ENCODE measurements around the gene TRABD2A. TPM values are rescaled to one million over a fixed set of nuclear protein-coding genes. Genes with fewer than 3 reads are reported as not detected.

Gene TRABD2A
- total and polyA plus RNA-seq, 9 of the 15 experiments (the other 6 are each of a cell fraction or from before 2014, with no cell fraction given): 0.07 to 0.45 (median 0.25) TPM

DNA sequence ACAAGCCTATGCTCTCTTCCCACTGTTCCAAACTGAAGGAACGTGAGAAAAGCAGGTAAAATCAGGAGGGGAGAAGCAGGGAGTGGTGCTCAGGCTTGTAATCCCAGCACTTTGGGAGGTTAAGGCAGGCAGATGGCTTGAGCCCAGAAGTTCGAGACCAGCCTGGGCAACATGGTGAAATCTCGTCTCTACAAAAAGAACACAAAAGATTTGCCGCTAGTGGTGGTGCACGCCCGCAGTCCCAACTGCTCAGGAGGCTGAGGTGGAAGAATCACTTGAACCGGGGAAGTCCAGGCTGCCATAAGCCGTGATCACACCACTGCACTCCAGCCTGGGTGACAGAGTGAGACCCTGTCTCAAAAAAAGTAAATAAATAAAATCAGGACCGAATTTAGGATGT, 23.3 kb upstream of the TRABD2A start:
- H3K79me2 ChIP-seq (ENCODE audit: control insufficient read depth, insufficient read depth, low read length): peaks cover 16% of the 10 kb centered on the region
- ChIA-PET CTCF (ENCODE audit: low intra/inter-chr PET ratio) (no interaction called here), POLR2A (interaction anchor here (1.4 to 5.6 kb wide), 3 partner anchors 10 to 15 kb away, joined by 3 to 78 read pairs (median 10); no protein-coding TSS in a partner anchor)
- peak overlapping the region; percentile 93 for H2AFZ ChIP-seq (ENCODE audit: low read depth, low read length)
- no peaks in the 10 kb centered on the region for H3K9me3 ChIP-seq (replicated peaks; ENCODE audit: control insufficient read depth, insufficient read depth, low read depth, low read length)
- H3K36me3 ChIP-seq (ENCODE audit: control insufficient read depth, insufficient read depth, low read length): peaks cover 6% of the 10 kb centered on the region; the same call in 1 of the 3 replicates
- H3K9ac ChIP-seq (ENCODE audit: insufficient read depth in 1 of 2, low read depth in 2 of 2, low read length in 2 of 2): peak overlapping the region; percentile 14 to 85; a peak in 2 of 4 replicates
- ATAC-seq (no peak), FAIRE-seq (no peak), DNase-seq (ENCODE audit: extremely low read depth in 1 of 4, low spot score in 3 of 4) (no peak)
- H3K9me1 ChIP-seq (ENCODE audit: control insufficient read depth, insufficient read depth, low read length): no peaks in the 10 kb centered on the region
- H3K4me3 ChIP-seq: 0 out of 2 replicates have a peak overlapping the region, but pooled peaks have one; percentile 96
- H3K27ac ChIP-seq (ENCODE audit: extremely low read depth, low read depth, low read length): peak overlapping the region; percentile 91; the same call in 1 of the 3 replicates
- peaks cover 19 to 23% of the 10 kb centered on the region in 2 experiments for H3K4me1 ChIP-seq (replicated peaks in 1 of 2; ENCODE audit: control insufficient read depth in 2 of 2, insufficient read depth in 2 of 2, low read length in 2 of 2)
- in situ Hi-C loops (cut with MboI) (no loop called here), intact Hi-C loops (cut with micrococcal nuclease) (no loop called here)
- peak overlapping the region; percentile 84; the same call in 1 of the 2 replicates for H3K4me2 ChIP-seq (ENCODE audit: insufficient read depth, low read length)
- no TSS peak for BruUV-seq (replicated peaks)
- no peaks in the 10 kb centered on the region for H3K27me3 ChIP-seq (ENCODE audit: control insufficient read depth in 2 of 2, insufficient read depth in 2 of 2, low read length in 2 of 2)
- no peaks in the 10 kb centered on the region for H4K20me1 ChIP-seq (replicated peaks; ENCODE audit: control insufficient read depth, insufficient read depth, low read length)
- WGBS (ENCODE audit: insufficient coverage, low coverage, missing lambda C conversion rate): 72% methylated on average over 7 of the region's 9 CpGs
- TF ChIP-seq C11orf30 (IDR thresholded peaks at IDR 0.05; ENCODE audit: low read depth) (no peak), ARHGAP35 (IDR thresholded peaks at IDR 0.05; ENCODE audit: partially characterized antibody) (no peak), ZNF384 (IDR thresholded peaks at IDR 0.05; ENCODE audit: low read depth, low read length) (no peak), HNRNPK (IDR thresholded peaks at IDR 0.05; ENCODE audit: low read depth, low read length, poor library complexity, severe bottlenecking) (no peak), EP300 (IDR thresholded peaks at IDR 0.05; ENCODE audit: low read length) (no peak), HNRNPUL1 (IDR thresholded peaks at IDR 0.05; ENCODE audit: low read length) (no peak), MYNN (IDR thresholded peaks at IDR 0.05) (no peak), MYNN (CRISPR knock-in tag; IDR thresholded peaks at IDR 0.05) (no peak), KAT2B (IDR thresholded peaks at IDR 0.05; ENCODE audit: low read depth, low read length) (no peak), TBL1XR1 (IDR thresholded peaks at IDR 0.05; ENCODE audit: low read length in 2 of 2) (no peak), HMG20A (CRISPR knock-in tag; conservative IDR thresholded peaks at IDR 0.05) (no peak), ZNF780A (CRISPR knock-in tag; IDR thresholded peaks at IDR 0.05) (no peak), NBN (IDR thresholded peaks at IDR 0.05; ENCODE audit: low read depth) (no peak), ZNF408 (CRISPR knock-in tag; IDR thresholded peaks at IDR 0.05; ENCODE audit: low read depth) (no peak), CCNT2 (IDR thresholded peaks at IDR 0.05; ENCODE audit: borderline replicate concordance, extremely low read depth, insufficient read length, low read depth, low read length) (no peak)
- TF ChIP-seq, protein P1, sequence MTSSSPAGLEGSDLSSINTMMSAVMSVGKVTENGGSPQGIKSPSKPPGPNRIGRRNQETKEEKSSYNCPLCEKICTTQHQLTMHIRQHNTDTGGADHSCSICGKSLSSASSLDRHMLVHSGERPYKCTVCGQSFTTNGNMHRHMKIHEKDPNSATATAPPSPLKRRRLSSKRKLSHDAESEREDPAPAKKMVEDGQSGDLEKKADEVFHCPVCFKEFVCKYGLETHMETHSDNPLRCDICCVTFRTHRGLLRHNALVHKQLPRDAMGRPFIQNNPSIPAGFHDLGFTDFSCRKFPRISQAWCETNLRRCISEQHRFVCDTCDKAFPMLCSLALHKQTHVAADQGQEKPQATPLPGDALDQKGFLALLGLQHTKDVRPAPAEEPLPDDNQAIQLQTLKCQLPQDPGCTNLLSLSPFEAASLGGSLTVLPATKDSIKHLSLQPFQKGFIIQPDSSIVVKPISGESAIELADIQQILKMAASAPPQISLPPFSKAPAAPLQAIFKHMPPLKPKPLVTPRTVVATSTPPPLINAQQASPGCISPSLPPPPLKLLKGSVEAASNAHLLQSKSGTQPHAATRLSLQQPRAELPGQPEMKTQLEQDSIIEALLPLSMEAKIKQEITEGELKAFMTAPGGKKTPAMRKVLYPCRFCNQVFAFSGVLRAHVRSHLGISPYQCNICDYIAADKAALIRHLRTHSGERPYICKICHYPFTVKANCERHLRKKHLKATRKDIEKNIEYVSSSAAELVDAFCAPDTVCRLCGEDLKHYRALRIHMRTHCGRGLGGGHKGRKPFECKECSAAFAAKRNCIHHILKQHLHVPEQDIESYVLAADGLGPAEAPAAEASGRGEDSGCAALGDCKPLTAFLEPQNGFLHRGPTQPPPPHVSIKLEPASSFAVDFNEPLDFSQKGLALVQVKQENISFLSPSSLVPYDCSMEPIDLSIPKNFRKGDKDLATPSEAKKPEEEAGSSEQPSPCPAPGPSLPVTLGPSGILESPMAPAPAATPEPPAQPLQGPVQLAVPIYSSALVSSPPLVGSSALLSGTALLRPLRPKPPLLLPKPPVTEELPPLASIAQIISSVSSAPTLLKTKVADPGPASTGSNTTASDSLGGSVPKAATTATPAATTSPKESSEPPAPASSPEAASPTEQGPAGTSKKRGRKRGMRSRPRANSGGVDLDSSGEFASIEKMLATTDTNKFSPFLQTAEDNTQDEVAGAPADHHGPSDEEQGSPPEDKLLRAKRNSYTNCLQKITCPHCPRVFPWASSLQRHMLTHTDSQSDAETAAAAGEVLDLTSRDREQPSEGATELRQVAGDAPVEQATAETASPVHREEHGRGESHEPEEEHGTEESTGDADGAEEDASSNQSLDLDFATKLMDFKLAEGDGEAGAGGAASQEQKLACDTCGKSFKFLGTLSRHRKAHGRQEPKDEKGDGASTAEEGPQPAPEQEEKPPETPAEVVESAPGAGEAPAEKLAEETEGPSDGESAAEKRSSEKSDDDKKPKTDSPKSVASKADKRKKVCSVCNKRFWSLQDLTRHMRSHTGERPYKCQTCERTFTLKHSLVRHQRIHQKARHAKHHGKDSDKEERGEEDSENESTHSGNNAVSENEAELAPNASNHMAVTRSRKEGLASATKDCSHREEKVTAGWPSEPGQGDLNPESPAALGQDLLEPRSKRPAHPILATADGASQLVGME (CRISPR knock-in tag; IDR thresholded peaks at IDR 0.05): no peak
- TF ChIP-seq, protein P2, sequence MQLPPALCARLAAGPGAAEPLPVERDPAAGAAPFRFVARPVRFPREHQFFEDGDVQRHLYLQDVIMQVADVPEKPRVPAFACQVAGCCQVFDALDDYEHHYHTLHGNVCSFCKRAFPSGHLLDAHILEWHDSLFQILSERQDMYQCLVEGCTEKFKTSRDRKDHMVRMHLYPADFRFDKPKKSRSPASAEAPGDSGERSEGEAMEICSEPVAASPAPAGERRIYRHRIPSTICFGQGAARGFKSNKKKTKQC (CRISPR knock-in tag; IDR thresholded peaks at IDR 0.05): no peak
